ENCODE data around the gene PLAAT4. TPM values are rescaled to one million over a fixed set of nuclear protein-coding genes. Genes with fewer than 3 reads are reported as not detected.

The PLAAT4 gene
- total and polyA plus RNA-seq, 2 experiments from 2014 or later, result 0.69 to 4.6 TPM

GRCh38 chr11:63521896-63522295, 14.7 kb upstream of the PLAAT4 start:
- H3K36me3 Mint-ChIP-seq (ENCODE audit: low read depth), result peaks cover 34% of the 10 kb centered on the region
- Histone ChIP-seq H3K4me2 (no peak overlapping the region), H3K27me3 (ENCODE audit: insufficient read depth) (no peaks in the 10 kb centered on the region), H2AFZ (no peak overlapping the region), H4K20me1 (replicated peaks; ENCODE audit: insufficient read depth) (no peaks in the 10 kb centered on the region), H3K4me1 (ENCODE audit: insufficient read depth) (no peaks in the 10 kb centered on the region), H3F3A (replicated peaks; ENCODE audit: low read depth) (no peaks in the 10 kb centered on the region), H3K9me2 (ENCODE audit: insufficient read depth) (peaks cover 7% of the 10 kb centered on the region), H3K4me3 (no peak overlapping the region), H3K79me2 (replicated peaks; ENCODE audit: insufficient read depth) (no peaks in the 10 kb centered on the region), H3K27ac (ENCODE audit: low read depth) (no peak overlapping the region), H3K36me3 (ENCODE audit: insufficient read depth) (peaks cover 30% of the 10 kb centered on the region)
- no peaks in the 10 kb centered on the region for H3K27me3 Mint-ChIP-seq (ENCODE audit: insufficient read depth, low read depth, poor library complexity)
- no peak for DNase-seq (ENCODE audit: low spot score)
- TF ChIP-seq STAT1 (IDR thresholded peaks at IDR 0.05; ENCODE audit: unreplicated experiment) (no peak), NANOG (IDR thresholded peaks at IDR 0.05; ENCODE audit: borderline replicate concordance) (no peak), EZH2phosphoT487 (IDR thresholded peaks at IDR 0.05; ENCODE audit: unreplicated experiment) (no peak), JUNB (IDR thresholded peaks at IDR 0.05; ENCODE audit: unreplicated experiment) (no peak), CREB1 (CRISPR knock-in tag; IDR thresholded peaks at IDR 0.05; ENCODE audit: low read depth) (no peak), ZNF331 (CRISPR knock-in tag; IDR thresholded peaks at IDR 0.05; ENCODE audit: low read depth) (no peak), EZH2 (IDR thresholded peaks at IDR 0.05; ENCODE audit: low read depth, unreplicated experiment) (no peak), POLR2AphosphoS5 (IDR thresholded peaks at IDR 0.05; ENCODE audit: low read depth) (no peak), REST (IDR thresholded peaks at IDR 0.05; ENCODE audit: unreplicated experiment) (no peak), ZNF114 (CRISPR knock-in tag; IDR thresholded peaks at IDR 0.05) (no peak), CTCF (conservative IDR thresholded peaks at IDR 0.05; ENCODE audit: low read depth in 2 of 2) (no peak), ETS1 (IDR thresholded peaks at IDR 0.05) (no peak), ZNF462 (CRISPR knock-in tag; IDR thresholded peaks at IDR 0.05) (no peak)
- peaks cover 49% of the 10 kb centered on the region for H3K9me3 Mint-ChIP-seq
- no peak overlapping the region for H3K4me3 Mint-ChIP-seq
- no peak for ATAC-seq
- H3K27ac Mint-ChIP-seq, result no peak overlapping the region
- no peaks in the 10 kb centered on the region for H3K4me1 Mint-ChIP-seq
